EH (cell line): ENCODE data around the gene S1PR3.

ENCODE experiments used
- DNase-seq: peaks from one replicate; pipeline ENCODE4 v3.0.0-alpha.2; 2015; ENCODE audit warnings: low read depth

S1PR3 gene

DNA sequence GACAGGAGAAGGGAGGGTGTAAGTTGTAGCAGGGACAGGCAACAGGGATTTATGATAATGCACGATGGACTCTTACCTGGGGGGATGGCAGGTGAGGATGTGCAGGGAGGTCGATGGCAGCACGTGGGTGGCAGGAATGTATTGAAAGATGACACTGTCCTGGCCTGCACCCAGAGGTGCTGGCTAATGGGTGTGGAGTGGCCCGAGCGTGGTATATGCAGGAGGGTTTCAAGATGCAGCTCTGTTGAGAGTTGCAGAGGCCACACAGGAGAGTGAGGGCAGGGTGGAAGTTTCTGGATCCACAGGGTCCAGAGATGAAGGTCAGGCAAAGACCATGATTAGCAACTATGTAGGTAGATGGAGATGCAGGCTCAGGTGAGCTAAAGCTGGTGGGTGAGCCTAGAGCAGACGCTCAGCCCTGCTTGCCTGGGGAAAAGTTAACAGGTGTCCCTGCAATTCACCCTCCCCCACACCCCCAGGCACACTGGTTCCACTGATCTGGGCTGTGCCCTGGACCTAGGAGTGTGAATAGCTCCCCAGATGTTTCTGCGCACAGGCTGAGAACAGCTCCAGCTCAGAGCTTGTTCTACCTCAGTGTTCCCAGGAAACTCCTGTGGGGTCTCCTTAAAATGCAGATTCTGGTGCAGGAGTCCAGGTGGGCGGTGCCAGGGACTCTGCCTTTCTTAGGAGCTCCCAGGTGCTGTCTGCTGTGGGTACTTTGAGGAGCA lies 21.5 kb upstream of the S1PR3 start:
- DNase-seq: no peak

DNA sequence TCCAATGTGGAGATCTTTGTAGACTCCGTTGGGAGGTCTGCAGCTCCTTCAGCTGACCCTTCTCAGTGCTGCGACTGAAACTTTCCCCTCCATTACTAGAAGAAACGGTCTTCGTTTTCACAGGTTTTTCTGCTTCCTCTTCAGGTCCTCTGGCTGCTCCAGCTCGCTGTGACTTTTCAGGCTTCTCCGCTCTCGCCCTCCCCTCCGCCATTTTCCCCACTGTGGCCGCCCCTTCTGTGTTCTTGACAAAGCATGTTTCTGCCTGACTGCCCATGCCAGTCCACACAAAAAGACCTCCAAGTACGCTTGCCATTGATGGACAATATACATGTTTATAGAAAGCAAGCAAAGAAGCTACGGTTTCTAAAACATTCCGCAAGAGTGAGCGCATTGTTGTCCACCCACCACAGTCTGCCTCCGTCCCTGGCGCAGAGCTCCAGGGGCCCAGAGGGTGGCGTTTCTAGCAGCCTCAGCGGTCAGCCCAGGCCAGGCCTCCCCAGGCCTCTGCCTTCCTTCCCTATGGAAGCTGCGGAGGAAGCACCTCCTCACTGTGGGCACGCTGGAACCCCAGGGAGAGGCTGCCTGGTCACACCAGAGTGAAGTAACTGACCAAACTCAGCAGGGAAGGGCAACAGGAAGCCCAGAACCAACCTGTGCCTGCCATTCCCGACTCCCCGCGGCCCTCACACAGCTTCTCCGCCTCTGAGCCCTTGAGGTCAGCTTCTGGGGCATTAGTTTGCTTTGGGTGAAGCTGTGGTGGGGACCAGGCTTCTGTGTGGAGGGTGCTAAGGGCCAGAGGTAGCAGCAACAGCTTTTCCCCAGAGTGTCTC lies 19.9 kb upstream of the S1PR3 start:
- DNase-seq: no peak

DNA sequence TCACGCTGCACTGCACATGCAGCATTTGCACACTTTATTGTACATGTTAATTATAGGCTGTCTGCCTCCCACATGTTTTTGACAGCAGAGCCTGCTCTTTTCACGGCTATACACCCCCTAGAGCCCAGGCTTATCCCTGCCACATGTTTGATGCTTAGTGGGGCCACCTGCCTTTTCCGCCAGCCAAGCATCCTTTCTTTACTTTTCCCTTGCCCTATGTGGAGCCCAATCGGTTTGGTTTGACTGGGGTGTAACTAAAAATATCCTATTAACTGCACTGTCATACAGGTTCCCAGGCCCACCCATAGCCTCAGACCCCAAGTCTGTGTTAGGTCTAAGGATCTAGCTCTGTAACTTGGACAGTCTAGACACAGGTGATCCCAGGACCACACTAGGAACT lies 18.9 kb upstream of the S1PR3 start:
- no peak for DNase-seq

DNA sequence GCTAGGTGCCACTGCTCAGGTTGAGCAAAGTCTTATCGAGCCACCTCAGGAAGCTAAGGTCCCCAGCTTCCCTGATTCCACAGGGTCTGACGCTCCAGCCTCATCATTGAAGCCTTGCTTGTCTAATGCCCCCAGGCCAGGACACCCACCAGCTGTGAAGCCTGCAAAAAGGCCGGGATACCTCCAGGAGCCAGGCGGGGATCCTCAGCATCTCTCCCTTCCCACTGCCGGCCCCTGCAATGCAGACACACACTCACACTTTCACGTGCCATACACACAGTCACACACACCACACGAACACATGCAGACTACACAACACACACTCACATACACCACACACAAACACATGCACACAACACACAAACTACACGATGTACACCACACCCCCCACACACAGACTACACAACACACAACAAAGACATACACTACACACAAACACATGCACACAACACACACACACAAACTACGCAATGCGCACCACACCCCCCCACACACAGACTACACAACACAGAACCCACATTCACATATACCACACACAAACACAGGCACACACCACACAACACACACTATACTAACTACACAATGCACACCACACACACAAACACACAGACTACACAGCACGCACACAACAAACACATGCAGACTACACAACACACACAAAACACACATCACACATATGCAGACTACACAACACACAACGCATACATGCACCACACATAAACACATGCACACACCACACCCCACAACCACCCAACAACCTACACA lies 17.8 kb upstream of the S1PR3 start:
- no peak for DNase-seq

DNA sequence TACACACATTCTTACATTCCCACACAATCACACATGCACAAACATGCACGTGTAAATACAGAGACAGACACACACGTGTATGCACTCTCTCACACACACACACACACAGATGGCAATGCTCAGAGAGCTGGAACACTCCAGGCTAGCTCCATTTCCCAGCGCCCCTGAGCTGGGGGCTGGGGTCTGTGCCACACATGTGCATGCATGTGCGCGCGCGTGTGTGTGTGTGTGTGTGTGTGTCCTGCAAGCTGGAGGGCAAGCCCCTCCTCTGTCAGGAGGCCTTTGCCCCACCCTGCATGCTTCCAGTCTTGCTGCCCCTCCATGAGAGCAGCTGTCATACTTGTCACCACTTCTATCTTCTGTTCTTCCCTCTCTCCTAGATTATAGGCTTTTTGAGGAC lies 16.6 kb upstream of the S1PR3 start:
- no peak for DNase-seq

DNA sequence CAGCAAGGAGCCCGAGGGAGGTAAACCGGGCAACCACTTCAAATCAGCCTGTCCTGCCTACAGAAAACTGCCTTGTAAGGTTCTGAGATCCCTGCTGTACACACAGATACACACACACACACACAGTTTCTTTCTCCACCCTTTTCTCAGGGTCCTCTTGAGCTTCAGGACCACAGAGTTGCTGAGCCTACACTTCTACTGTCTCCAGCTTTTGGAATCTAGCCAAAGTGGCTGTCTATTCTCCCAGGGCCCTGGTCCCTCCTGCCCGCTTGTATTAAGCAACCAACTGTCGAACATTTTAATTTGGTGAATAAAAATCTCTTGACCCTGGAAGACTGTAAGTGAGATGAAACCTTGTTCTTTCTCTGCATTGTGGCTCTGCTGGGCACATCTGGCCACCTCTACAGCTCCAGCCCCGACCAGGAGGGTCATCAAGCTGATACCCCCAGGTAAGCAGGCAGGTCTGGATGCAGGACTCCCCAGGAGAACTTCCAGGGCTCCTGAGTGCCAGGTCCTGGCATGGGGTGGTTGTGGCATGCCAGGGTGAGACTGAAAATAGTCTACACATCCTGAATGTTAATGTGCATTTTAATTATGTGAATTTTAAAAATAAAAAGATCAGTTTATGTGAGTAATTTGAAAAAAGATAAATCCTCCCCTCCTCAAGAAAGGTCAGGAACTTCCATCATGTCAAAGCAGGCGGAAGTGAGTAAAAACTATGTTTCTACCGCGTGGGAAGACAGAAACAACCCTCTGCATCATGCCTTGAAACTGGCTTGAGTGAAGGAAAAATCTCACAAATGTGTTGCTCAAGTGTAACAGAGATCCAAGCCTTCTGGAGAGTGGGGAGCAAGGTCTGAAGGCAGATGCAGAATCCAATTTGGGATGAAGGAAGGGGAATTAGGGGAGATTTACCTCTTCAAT lies 15.0 kb upstream of the S1PR3 start:
- DNase-seq: no peak

DNA sequence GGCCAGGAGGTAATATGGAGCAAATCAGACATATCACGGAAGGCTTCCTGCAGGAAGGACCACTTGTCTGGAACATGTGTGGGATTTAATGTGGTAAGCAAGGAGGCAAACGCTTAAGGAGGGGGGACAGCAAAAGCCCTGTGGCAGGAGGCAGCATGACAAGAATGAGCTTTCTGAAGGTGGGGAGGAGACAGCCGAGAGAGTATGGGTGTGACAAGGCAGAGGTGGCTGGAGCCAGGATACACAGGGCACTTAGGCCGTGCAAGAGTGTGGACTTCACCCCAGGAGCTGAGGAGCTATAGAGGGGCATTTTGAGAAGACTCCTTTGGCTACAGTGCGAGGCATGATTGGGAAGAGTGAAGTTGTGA lies 14.4 kb upstream of the S1PR3 start:
- no peak for DNase-seq

DNA sequence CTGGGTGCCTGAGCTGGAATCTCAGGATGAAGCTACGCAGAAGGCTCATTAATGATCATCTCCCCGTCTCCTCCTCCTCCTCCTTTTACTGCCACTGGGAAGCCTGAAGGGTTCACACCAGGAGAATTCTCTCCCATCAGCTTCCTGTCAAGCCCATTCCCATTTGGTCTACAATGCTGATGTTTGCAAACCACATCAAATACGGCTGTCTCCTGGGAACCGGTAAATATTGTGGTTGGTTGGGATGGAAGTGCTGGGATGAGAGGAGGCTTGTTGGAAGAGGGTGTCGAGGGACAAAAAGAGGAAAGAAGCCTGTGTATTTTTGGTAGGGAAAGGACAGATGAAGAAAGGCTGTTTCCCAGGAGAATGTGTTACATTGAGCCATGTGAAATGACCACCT lies 13.2 kb upstream of the S1PR3 start:
- DNase-seq: no peak

DNA sequence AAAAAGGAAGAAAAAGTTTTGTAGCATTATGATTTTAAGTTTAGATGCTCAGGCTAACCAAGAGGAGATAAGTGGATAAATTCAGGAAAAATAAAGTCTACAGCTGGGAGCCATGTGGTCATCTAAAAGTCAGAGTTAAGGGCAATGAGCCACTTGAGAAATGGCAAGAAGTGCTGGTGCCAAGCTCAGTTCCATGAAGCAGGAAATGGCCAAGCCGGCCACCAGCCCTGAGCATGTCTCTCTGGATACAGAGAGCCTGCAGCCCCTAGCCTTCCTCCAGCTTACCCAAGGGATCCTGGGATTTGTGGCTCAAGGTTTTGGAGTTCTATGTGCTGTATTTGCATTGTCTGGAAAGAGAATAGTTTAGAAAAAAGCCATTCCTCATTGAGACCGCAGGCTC lies 12.2 kb upstream of the S1PR3 start:
- DNase-seq: no peak

DNA sequence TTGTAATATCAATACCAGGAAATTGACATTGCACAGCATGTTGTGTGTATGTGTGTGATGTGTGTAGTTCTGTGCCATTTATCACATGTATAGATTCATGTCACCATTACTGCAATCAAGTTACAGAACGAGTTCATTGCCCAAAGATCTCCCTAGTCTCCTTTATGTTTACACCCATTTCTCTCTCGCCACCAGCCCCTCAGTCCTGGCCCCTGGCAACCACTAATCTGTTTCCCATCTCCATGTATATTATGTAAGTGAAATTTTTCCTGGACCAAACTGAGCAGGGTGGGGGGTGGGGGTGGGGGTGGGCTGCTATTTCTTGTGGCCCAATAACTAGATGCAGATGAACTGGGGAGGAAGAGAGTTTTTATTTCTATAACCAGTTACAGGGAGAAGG lies 11.5 kb upstream of the S1PR3 start:
- no peak for DNase-seq

DNA sequence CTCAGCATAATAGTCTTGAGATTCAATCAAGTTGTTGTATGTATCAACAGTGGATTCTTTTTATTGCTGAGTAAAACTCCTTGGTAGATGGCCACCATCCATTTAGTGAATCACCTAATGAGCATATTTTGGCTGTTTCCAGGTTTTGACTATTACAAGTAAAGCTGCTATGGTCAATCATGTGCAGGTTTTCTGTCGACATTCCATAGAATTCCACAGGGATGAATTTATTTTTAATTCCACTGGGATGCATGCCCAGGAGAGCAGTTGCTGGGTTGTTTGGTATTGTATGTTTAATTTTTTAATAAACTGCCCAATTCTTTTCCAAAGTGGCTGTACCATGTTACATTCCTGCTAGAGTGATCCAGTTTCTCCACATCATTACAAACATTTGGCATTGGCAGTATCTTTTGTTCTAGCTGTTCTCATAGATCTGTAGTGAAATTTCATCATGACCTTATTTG lies 10.5 kb upstream of the S1PR3 start:
- peak; percentile 90 for DNase-seq

DNA sequence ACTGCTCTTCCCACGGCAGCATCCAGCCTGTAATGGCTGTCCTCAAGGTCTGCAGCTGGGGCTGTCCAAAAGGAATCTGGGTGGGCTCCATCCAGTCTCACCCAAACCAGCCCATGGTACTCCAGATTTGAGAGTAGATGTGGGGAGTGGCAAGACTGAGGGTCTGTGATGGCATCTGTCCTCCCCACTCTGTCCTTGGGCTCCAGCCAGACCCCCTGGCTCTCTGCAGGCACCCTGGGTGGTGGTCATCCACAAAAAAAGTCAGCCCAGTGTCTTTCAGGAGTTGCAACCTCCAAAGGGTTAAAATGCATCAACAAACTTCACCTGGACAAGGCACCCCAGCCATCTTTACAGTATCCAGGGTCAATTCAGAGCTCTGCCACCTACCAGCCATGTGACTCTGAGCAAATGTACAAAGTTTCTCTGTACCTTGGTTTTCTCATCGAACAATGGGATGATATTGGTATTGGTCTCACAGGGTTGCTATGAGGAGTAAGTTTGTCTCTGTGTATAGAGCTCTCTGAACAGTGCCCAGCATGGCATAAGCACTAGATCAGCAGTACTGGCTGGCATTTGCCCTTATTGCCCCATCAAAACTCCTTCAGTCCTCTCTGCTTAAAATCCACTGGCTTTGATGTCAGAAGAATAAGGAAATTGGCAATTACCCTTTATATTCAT lies 7.3 kb upstream of the S1PR3 start:
- DNase-seq: no peak

DNA sequence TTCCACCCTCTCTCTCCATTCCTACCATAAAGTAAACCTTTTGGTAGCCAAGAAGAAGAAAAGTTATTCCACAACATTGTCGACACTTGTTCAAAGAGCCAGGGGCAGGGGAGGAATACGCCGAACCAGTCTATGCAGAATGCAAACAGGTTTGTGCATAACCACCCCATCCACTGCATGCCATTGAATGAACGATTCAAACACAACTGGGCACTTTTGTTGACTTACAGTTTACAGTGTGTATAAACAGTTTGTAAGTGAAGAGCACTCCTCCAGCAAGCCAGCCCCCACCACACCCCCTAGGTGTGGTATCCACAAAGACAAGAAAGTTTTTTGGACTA lies 6.8 kb upstream of the S1PR3 start:
- DNase-seq: no peak

DNA sequence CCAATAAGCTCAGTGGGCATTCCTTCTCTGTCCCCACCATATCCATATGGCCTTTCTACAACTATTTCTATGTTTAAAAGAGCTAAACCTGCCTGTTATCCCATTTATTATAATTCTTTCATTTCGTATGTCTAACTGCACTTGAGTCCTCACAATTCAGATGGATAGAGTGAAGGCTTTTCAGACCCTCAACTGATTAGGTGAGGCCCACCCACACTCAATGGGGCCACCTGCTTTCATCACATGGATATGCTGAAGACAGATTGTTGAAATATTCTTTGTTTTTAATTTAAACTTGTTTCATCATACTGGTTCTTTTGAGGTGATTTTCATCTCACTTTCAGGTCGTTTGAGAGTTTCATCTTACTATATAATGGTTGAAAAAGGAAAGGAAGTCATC lies 5.7 kb upstream of the S1PR3 start:
- no peak for DNase-seq

DNA sequence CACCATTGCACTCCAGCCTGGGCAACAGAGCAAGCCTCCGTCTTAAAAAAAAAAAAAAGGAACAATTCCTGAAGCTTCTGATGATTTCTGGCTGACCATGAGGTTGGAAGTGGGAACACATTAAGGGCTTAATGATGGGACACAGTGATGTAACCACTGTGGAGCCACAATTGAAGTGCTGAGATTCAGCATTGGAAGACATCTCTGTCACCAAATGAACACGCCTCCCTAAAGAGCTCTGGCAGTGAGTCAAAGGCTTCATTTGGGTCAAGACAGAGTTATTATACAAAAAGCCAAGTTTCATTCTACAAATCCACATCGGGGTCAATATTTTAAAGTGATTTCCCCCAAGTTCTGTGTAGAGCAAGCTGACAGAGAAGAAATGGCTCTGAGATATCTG lies 4.5 kb upstream of the S1PR3 start:
- no peak for DNase-seq

DNA sequence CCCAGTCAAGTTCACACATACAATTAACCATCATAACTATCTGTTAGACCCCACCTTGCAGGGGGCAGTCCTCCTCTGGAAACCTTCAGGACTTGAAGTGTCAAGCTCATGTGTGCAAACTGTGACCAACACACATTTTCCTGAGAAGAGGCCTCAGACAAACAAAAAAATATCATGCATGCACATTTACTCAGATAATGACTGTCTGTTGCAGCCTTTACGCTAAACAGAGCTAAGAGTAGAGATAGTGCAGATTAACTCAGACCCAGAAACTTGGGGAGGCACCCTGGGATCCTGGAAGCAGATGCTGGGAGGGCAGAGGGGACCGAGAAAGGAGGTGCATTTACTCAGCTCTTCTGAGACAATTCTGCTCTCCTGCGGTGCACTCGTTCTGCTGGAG lies 3.6 kb upstream of the S1PR3 start:
- DNase-seq: no peak

DNA sequence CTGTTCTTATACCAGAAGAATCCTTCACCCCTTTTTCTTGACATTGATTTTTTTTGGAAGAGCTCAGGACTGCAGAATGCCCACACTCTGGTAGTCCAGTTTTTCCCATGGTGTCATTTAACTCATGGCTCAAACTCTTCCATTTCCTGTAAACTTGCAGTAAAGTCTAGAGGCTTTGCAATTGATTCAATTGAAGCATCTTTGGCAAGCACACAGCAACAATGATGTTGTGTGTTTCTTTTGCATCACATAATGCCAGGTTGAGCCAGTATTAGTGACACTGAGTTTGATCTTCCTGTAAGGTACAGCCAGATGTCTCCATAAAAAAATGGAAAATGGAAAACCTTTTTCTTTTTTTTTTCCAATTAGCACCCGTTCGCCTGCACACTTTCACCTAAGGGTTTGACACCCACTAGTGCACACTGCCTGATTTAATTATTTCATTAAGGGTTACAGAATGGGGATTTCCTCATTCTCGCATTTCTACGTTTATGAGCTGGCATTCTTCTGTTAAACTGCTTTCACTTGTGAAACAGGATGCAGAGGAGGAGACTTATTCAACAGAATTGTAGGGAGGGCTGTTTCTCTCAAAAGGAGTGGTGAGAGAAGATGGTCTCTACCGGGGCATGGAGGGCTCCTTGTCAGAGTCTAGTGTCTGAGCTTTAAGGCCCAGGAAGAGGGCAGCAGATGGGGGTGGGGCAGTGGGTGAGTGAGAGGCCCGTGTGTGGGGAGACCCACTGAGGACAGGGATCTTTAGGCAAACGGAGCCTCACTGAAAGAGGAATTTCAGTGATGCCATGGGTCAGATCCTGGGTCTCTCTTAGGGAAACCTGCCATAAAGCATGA lies 2.2 kb upstream of the S1PR3 start:
- peak; percentile 77 for DNase-seq

DNA sequence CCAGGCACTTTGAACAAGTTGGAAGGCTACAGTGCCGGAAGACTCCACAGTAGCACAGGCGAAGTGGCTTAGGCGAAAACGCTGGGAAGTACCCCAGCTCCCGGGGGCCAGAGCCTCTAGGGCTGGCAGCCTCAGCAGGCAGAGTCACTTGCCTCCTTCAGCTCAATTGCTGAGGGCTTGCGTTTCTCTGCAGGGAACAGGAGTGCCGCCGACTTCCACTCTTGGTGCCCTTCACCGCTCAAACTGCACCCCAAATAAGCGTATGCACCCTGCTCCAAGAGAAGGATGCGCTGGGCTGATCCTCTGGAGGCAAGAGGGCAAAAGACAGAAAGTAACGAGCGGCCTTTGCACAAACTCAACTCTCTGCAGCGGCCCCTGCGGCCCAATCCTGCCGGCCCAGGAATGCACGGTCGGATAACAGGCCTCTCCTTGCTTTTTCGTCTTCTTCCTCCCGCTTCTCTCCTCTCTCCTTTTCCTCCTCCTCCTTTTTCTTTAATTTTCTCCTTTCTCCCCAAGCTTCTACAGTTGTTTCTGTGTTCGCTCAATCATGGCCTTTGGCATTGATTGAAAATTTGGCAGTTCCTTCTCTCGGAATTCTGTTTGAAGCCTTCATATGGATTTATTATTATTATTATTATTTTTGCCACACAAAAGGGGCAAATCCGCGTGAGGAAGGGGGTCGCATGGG lies 1.1 kb upstream of the S1PR3 start:
- no peak for DNase-seq

DNA sequence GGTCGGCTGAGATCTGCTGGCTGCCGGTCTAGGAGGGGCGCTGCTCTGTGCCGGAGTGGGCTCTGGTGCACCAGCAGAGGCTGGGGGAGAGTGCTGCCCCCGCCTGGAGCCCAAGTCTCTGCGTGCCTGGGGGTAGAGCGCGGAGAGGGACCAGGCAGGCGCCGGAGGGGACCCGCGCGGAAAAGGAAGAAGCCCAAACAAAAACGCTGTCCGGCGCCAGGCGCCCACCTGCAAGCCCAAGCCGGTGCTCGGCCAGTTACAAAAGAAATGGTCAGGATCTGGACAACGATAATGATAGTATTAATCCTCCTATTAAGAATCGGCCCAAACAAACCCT lies 571 bp upstream of the S1PR3 start:
- DNase-seq: no peak

DNA sequence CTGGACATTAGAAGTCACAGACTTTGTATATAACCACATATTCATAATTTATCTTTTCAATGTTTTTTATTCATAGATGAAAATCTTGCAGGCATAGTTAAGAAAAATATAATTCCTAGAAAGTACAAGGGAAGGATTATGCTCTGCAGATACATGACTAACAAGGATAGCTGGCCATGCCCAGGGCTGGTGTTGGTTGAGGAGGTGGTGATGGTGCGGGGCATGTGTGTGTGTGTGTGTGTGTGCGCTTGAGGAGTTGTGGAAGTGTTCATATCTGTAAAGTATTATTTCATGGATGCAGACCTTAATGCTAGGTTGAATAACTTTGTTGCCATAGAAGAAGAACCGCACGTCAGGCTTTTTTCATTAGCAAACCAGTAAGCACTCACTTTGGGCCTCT lies 1.3 kb downstream of the S1PR3 start:
- DNase-seq: no peak
